HCT116 (cell line): ENCODE measurements around the gene GNG2.

Source experiments
- EZH2 ChIP-seq: fragments of 200-600 bp; sonication (generic); IDR thresholded peaks from 2 replicates; pipeline ENCODE4 v1.6.1; 2017; ENCODE audit warnings: antibody characterized with exemption, mixed run types
- POLR2A ChIP-seq: IDR thresholded peaks from 2 replicates; pipeline ENCODE4 v1.7.0; 2011; ENCODE audit warnings: borderline replicate concordance; ENCODE audit not compliant: insufficient read depth, insufficient read length; ENCODE audit errors: extremely low read depth
- POLR2AphosphoS5 ChIP-seq: IDR thresholded peaks from 2 replicates; pipeline ENCODE4 v1.6.1; 2011; ENCODE audit warnings: mild to moderate bottlenecking, low read depth, low read length, moderate library complexity
- SP1 ChIP-seq: IDR thresholded peaks from 2 replicates; pipeline ENCODE4 v1.6.1; 2012; ENCODE audit warnings: low read depth
- YY1 ChIP-seq: IDR thresholded peaks from 2 replicates; pipeline ENCODE4 v1.6.1; 2011; ENCODE audit warnings: low read length, low read depth, moderate library complexity, mild to moderate bottlenecking; ENCODE audit not compliant: insufficient replicate concordance; ENCODE audit errors: extremely low read depth
- TF ChIP-seq, protein P1 (sequence below), 3 experiments: fragments of 200-600 bp in 1 of 3; sonication (generic) in 1 of 3; IDR thresholded peaks in 2 of 3; conservative IDR thresholded peaks in 1 of 3; 2 replicates each; pipeline ENCODE4 v1.5.1; 2012 to 2017; ENCODE audit warnings: low read depth in 2 of 3, low read length in 2 of 3, antibody characterized with exemption in 1 of 3, borderline replicate concordance in 1 of 3, control low read depth in 1 of 3, mild to moderate bottlenecking in 1 of 3, mixed read lengths in 1 of 3, mixed run types in 1 of 3, moderate library complexity in 1 of 3; ENCODE audit not compliant: insufficient read depth in 1 of 3

DNA sequence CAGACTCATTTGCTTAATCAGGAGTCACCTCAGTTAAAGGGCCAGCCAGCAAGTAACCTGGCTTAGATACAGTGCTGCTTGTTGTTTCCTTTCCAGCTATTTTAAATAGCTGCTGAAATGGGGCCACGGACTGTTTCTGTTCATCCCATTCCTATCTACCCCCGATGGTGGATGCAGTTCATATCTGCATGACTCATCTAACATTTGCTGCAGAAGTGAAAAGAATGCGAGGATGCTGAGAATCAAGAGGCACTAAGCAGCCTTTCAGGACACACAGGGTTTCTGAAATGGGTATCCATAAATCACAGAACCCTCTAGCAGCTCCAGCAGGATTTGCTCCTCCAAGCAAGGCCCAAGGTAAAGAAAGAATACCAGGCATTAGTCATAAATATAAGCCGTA lies 68.8 kb downstream of the GNG2 start:
- TF ChIP-seq, protein P1, sequence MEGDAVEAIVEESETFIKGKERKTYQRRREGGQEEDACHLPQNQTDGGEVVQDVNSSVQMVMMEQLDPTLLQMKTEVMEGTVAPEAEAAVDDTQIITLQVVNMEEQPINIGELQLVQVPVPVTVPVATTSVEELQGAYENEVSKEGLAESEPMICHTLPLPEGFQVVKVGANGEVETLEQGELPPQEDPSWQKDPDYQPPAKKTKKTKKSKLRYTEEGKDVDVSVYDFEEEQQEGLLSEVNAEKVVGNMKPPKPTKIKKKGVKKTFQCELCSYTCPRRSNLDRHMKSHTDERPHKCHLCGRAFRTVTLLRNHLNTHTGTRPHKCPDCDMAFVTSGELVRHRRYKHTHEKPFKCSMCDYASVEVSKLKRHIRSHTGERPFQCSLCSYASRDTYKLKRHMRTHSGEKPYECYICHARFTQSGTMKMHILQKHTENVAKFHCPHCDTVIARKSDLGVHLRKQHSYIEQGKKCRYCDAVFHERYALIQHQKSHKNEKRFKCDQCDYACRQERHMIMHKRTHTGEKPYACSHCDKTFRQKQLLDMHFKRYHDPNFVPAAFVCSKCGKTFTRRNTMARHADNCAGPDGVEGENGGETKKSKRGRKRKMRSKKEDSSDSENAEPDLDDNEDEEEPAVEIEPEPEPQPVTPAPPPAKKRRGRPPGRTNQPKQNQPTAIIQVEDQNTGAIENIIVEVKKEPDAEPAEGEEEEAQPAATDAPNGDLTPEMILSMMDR (IDR thresholded peaks at IDR 0.05 in 2 of 3, conservative IDR thresholded peaks at IDR 0.05 in 1 of 3; ENCODE audit: borderline replicate concordance in 1 of 3, insufficient read depth in 1 of 3, low read depth in 2 of 3, low read length in 2 of 3) = no peak
- TF ChIP-seq POLR2A (no peak), POLR2AphosphoS5 (no peak), SP1 (no peak), EZH2 (no peak), YY1 (no peak)
